GM19025 (cell line): ENCODE measurements around the gene GRID1.
"Not testable (repeated sequence)": the region's sequence is repeated elsewhere in the genome, so short reads cannot be mapped to it uniquely, and the experiment has no call there.

Experiments
- ATAC-seq: cut with Tn5 transposase; IDR thresholded peaks from one replicate; pipeline ENCODE4 v1.9.1; 2021; ENCODE audit warnings: mild to moderate bottlenecking, low read depth, moderate library complexity; ENCODE audit not compliant: unreplicated experiment

The GRID1 gene

GRCh38 chr10:86034710-86035109 is 331.9 kb downstream of the GRID1 start:
- ATAC-seq = no peak

DNA sequence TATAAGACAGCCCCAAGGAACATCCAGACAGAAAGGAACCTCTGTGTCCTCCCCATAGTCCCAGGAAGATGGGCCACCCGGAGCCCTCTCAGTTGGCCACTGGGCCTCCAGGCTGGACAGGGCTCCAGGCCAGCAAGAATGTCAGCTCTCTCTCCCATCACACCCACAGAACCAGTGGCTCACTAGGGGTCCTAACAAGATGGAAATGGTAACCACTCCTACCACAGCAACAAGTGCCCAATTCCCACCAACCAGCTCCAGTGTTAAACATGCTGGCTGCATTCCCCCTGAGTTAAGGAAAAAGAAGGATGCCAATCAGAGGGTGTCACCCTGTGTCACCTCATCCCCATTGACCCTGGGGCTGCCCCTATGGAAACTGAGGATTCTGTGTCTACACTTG is 333.0 kb downstream of the GRID1 start:
- no peak for ATAC-seq

DNA sequence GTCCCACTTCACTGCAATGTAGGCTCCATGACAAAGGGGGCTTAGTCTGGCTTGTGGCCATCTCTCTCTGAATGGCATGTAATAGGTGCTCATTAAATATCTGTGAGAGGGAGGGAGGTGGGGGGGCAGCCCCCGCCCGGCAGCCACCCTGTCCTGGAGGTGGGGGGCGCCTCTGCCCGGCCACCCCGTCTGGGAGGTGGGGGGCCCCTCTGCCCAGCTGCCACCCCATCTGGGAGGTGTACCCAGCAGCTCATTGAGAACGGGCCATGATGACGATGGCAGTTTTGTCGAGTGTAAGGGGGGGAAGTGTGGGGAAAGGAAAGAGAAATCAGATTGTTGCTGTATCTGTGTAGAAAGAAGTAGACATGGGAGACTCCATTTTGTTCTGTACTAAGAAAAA is 334.5 kb downstream of the GRID1 start:
- not testable (repeated sequence) for ATAC-seq

DNA sequence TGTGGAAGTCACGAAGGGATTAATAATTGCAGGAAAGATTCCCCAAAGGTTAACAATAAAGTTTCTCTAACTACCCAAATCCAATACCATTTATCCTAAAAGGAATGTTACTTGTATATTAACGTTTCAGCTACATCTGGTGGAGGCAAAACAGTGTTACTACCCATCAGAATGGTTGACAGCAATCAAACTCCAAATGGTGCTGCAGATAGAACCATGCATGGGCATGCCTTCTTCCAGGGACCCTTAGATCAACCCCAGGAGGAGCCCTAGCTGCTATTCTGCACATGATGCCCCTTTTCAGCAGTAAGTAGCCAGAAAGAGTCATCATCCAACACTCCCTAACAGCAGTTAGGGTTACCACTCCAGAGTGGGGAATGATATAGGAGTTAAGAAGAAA is 336.3 kb downstream of the GRID1 start:
- ATAC-seq = no peak

DNA sequence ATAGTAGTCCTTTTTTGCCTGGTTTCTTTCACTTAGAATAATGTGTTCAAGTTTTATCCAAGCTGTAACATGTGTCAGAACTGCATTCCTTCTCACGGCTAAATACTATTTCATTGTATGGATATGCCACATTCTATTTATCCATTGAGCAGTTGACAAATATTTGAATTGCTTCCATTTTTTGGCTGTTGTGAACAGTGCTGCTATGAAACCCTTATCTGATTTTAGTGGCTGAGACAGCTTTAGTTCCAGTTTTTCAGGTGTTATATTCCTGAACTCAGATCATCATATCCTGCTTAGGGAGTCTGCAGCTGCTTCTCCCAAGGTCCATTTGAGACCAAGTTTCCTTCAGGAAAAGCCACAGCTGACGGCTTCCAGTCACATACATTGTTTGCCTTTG is 339.2 kb downstream of the GRID1 start:
- ATAC-seq = no peak

DNA sequence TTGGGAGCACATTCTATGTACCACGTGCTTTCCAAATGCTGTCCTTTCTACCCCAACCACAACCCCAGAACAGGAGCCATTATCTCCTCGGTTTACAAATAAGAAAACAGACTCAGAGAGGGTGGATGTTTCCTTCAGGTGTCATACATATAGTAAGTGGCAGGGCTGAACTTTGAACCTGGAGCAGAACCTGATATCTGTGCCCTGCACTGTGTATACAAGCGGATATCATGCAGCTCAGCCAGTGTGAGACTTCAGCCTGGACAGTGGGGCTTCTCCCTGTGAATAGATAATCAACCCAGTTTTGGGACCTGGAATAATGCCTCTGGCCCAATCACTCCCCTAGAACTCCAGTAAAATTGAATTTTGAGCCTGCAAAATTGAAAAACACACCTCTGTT is 341.1 kb downstream of the GRID1 start:
- ATAC-seq = no peak

- no peak for ATAC-seq
Measured at GRCh38 chr10:86024281-86025041, 342.1 kb downstream of the GRID1 start.

DNA sequence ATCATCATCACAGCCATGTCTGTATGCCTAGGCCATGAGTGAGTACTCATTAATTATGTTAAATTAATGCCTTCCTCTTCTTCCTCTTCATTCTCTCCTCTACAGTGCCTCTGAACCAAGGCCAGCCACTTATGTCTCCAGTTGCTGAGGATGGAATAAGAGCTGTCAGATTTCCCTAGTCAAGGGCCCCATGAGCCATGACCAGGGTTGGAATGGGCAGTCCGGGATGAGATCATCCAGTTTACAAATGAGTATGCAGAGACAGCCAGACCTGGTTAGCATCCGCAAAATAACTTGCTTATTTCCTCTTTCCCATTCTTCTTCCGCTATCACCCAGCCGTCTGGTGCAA is 342.7 kb downstream of the GRID1 start:
- no peak for ATAC-seq

- ATAC-seq = no peak
Measured at GRCh38 chr10:86023336-86023735, 343.3 kb downstream of the GRID1 start.

DNA sequence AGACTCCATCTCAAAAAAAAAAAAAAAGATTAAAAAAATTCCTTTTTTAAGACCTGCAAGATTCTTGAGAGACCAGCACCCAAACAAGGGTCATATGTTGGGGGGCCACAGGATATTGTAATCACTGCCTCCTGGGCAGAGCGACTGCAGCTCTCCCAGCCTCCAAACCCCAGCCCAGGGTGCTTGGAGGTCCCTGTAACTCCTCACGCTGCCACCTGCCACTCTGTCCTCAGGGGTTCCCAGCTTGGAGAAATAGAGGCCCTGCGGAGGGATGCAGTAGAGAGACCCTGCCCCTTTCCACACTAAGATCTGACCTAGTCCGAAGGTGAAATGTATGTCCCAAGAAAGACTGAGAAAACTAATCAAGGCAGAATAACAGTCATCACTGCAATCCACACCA is 343.7 kb downstream of the GRID1 start:
- no peak for ATAC-seq

- ATAC-seq = no peak
Measured at GRCh38 chr10:86020134-86020533, 346.5 kb downstream of the GRID1 start.

DNA sequence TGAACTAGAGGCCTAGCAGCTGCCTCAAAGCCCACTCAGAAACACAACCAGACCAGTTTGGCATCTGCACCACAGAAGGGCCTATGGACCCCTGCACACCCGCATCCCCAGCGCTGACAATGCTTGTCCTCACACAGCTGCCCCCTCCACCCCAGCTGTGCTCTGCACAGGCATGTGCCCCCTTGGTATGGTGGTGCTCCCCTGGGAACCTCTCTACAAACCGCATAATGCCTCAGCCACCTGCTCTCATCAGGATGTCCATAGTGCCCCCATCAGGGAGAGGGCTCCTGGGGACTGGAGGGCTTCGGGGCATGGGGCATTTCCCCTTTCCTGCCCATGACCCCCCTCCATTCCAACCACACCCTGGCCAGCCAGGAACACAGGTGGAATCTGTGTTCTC is 347.5 kb downstream of the GRID1 start:
- ATAC-seq = no peak

- no peak for ATAC-seq
Measured at GRCh38 chr10:86018735-86019058, 347.9 kb downstream of the GRID1 start.

DNA sequence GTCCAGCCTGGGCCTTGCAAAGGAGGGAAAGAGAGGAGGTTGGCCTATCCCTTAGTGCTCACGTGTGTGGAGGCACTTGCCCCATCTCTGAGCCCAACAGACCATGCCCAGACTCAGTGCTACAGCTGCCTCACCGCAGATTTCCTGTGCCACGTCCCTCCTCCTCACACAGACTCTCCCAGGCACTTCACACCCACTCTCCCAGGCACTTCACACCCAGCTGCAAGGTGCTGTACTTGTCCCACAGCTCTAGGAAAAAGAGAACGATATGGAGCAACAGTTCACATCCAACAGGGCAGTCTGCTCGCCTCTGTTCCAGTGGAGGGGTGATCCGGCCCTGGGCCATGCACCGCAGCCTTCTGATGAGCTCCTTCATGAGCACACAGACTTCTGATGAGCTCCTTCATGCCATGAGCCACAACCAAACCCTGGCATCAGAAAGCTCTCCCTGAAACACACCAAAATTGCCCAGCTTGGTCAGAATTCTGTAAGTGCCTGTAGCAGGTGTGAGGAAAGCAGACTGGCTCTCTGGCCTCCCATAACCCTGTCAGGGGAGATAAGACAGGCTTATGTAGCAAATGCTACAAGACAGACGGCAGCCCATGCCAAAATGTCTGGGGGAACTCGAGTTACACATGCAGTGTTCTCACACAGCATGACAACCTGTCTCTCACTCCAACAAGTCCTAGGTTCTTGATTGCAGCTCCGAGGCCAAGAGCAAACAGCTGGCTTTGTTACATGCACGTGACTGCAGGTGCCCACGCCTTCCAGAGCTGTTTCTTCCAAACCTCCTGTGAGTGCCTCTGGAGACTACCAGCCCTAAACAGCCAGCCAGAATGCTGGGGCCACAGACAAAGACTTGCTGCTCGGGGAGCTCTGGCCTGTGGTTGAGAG is 348.5 kb downstream of the GRID1 start:
- no peak for ATAC-seq

GRCh38 chr10:86013568-86013967 is 353.0 kb downstream of the GRID1 start:
- no peak for ATAC-seq

DNA sequence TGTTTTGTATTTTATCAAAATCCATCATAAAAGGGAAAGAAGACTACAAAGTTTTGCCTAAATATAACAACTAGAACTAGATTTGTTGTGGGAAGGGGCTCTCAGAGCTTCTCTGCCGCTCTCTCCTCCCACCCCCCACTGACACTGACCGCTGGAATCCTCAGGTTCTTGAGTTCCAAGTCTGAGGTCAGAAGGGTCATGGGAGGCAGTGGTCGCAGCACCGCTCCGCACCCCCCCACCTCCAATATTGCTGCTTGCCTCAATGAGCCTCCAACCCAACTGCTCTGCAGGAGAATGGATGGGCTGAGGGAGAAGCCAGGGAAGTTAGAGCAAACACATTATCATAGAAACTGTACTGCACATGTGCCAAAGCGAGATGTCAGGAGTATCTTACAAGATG is 359.4 kb downstream of the GRID1 start:
- no peak for ATAC-seq

DNA sequence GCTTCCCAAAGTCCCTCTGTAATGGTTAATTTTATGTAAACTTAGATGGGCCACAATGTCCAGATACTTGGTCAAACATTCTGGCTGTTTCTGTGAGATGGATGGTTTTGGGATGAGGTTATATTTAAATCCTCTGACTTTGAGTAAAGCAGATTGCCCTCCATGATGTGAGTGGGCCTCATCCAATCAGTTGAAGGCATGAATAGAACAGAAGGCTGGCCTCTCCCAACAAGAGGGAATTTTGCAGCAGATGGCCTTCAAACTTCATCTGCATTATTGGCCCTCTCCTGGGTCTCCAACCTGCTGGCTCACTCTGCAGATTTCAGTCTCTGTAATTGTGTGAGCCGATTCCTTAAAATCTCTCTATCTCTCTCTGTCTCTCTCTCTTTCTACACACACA is 362.3 kb downstream of the GRID1 start:
- ATAC-seq = no peak

- no peak for ATAC-seq
Measured at GRCh38 chr10:86003201-86003621, 363.4 kb downstream of the GRID1 start.

DNA sequence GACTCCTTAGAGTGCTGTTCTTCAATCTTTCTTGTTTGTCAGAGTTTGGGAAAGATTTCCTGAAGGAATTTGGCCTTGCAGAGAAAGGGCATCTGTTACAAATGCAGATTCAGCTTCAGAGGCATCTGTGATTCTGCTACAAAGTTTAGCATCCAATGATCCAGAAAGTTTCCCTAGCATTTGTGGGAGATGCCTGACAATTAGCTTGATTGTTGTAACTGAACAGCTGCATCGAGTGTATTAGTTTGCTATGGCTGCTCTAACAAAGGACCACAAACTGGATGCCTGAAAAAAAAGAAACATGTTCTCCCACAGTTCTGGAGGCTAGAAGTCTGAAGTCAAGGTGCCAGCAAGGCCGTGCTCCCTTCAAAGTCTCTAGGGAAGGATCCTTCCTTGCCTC is 365.1 kb downstream of the GRID1 start:
- no peak for ATAC-seq

DNA sequence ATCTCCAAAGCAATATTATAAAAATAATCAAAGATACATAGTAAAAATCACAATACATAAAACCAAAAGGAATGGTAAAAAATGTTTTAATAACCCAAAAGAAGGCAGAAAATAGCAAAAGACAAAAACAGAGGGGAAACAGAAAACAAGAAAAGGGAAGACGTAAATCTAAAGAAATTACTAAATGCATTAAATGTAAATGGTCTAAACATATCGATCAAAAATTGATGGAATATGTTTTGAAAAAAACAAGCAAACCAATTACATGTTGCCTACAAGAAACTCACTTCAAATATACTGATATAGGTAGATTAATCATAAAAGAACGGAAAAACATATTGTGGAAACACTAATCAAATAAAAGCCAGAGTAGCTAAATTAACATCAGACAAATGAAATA is 369.1 kb downstream of the GRID1 start:
- no peak for ATAC-seq

GRCh38 chr10:85995791-85996190 is 370.8 kb downstream of the GRID1 start:
- ATAC-seq = no peak
